GM12873 (cell line): Measurements from ENCODE around the gene DLEC1.

Experiments
- TF ChIP-seq, protein P1 (sequence below): IDR thresholded peaks from 2 replicates; pipeline ENCODE4 v1.5.1; 2012; ENCODE audit warnings: low read depth, mild to moderate bottlenecking, moderate library complexity, low read length, control low read depth; ENCODE audit not compliant: insufficient read depth; ENCODE audit errors: missing control alignments

Gene DLEC1

DNA sequence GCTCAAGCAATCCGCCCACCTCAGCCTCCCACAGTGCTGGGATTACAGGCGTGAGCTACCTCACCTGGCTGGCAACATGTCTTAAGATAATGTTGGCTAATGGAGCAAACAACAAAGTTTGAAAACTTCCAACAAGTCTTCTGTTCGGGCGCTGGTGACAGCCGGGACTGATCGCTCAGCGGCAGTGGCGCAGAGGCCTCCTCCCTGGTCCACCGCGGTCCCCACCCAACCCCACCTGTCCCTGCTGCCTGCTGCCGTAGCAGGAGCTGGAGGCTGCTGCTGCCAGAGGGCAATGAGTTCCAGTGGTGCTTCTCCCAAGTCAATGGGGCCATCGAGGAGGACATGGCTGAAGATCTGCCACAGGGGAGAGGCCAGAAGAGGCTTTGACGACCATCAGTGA, 12.1 kb downstream of the DLEC1 start:
- TF ChIP-seq, protein P1, sequence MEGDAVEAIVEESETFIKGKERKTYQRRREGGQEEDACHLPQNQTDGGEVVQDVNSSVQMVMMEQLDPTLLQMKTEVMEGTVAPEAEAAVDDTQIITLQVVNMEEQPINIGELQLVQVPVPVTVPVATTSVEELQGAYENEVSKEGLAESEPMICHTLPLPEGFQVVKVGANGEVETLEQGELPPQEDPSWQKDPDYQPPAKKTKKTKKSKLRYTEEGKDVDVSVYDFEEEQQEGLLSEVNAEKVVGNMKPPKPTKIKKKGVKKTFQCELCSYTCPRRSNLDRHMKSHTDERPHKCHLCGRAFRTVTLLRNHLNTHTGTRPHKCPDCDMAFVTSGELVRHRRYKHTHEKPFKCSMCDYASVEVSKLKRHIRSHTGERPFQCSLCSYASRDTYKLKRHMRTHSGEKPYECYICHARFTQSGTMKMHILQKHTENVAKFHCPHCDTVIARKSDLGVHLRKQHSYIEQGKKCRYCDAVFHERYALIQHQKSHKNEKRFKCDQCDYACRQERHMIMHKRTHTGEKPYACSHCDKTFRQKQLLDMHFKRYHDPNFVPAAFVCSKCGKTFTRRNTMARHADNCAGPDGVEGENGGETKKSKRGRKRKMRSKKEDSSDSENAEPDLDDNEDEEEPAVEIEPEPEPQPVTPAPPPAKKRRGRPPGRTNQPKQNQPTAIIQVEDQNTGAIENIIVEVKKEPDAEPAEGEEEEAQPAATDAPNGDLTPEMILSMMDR = no peak

DNA sequence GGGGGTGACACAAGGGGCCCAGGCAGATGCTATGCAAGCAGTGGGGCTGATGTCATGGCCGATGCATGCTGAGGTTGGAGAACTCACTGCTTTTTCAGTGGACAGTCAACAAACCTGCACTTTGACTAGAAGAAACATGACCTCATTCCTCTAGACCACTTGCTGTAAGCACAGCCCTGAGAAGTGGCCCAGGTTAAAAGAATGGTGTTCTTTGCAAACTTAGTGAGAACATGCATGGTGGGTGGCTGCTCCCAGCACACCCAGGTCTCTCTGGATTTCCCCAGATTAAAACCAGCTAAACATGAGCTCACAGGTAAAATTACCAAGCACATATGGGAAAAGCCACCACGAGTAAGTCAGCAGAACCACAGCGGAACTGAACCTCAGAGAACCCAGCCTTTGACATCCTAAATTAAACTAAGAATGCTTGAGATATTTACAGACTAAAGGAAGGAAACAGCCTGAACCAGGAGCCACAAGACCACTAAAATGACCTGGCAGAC, 15.5 kb downstream of the DLEC1 start:
- TF ChIP-seq, protein P1 = no peak

DNA sequence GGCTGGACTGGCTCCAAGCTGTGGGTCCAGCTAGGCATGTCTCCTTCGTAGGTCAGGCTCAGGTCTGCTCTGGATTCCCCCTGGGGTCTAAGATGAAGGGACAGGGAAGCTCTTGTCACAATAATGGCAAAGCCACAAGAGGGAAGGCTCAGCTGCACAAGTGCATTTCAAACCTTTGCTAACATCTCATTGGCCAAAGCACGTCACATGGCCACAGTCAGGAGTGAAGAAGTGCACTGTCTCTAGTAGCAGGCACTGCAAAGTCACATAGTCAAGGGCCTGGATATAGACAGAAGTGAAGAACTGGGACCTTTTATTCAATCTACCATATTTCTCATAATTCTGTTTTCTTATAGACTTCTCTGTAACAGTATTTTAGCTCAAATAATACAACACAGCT, 20.1 kb downstream of the DLEC1 start:
- TF ChIP-seq, protein P1 = no peak

DNA sequence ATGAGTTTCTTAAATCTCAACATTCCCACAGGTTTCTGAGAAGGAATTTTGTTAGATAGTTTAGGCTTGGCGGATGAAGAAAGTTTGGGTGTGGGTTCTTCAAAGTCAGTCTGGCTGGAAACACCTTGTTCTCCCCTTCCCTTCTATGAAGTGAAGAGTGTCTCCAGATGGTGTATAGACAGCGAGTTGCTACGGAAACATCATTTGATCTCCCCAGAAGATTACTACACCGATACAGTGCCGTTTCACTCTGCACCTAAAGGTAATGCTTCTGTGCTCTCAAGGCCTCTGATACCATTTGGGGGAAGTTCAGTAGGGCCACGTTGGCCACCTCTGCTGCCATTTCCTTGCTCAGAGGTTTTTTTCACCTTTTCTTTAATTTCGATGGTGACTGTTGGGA, 20.6 kb downstream of the DLEC1 start:
- TF ChIP-seq, protein P1 = no peak

DNA sequence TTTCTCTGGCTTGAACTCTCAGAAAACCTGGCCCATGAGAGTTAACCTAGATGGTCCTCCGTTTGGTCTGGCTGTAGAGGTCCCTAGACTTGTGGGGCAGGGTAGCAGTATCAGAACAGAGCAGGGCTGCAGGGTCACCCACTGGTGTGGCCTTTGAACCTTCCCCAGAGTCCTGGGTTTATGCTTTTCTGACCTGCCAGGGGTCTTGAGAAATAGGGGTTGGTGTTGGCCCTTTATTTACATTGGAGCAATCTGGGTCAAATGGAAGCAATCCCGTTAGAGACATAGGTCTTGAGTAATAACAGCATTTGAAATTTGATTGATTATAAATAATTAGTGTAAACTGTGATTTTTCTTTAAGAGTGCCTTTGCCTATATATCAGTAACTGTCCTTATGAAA, 23.8 kb downstream of the DLEC1 start:
- TF ChIP-seq, protein P1 = no peak

DNA sequence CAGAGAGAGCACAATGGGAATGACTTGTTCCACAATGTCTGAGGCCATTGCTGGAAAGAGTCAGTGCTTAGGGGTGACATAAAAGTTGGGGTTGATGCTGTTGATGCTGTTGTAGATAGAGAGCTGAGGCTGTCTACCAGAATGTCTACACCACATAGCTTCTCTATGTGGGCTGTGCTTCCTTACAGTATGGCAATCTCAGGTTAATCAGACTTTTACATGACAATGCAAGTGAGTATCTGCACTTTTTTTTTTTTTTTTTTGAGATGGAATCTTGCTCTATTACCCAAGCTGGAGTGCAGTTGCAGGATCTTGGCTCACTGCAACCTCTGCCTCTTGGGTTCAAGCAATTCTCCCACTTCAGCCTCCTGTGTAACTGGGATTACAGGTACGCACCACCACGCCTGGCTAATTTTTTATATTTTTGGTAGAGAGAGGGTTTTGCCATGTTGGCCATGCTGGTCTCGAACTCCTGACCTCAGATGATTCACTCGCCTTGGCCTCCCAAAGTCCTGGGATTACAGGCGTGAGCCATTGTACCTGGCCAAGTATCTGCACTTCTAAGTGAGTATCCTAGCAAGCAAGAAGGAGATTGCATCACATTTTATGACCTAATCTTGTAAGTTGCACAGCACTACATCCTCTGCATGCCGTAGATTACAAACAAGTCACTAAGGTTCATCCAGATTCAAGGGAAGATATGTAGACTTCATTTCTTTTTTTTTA, 28.7 kb downstream of the DLEC1 start:
- TF ChIP-seq, protein P1 = no peak

DNA sequence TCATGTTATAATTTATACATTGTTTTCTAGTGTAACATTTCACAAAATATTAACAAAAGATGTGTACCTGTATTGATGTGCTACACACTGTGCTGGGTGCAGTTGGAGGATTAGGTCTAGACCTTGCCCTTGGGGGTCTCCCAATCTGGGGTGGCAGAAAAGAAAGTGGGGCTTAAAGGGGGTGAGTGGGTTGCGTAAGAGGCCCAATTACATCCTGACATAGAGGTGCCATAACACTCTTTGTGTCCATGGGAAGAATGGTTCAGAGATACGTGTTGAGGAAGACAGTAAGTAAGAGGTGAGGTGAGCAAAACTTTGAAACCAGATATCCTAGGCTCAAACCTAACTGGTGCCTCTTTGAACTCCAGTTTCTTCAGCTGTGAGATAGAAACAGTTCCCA, 31.0 kb downstream of the DLEC1 start:
- TF ChIP-seq, protein P1 = no peak
